Measurements from ENCODE around the gene PSD.

GRCh38 chr10:102410429-102411073, 8.0 kb downstream of the PSD start:
- no peak for TF ChIP-seq CTCF (IDR thresholded peaks at IDR 0.05)
- no peak for TF ChIP-seq POLR2AphosphoS5 (IDR thresholded peaks at IDR 0.05; ENCODE audit: low read depth, low read length)
- TF ChIP-seq REST (IDR thresholded peaks at IDR 0.05; ENCODE audit: insufficient read depth in 1 of 2, low read depth in 2 of 2, low read length in 1 of 2), result 0 out of 4 replicates have a peak, but pooled peaks of 1 of the 2 experiments have one; percentile 36
- TF ChIP-seq SIN3A (IDR thresholded peaks at IDR 0.05; ENCODE audit: borderline replicate concordance, insufficient read depth, low read depth, low read length), result no peak
- no peak for TF ChIP-seq TCF7L2 (IDR thresholded peaks at IDR 0.05; ENCODE audit: low read depth, low read length)

Data from Panc1 (cell line).